Thyroid gland (tissue), 4 donors: ENCODE measurements around the gene ENGASE.

Source experiments
- POLR2A ChIP-seq, 2 donors: fragments of 450-650 bp; IDR thresholded peaks; one replicate each; pipeline ENCODE4 v1.6.1; 2017; ENCODE audit warnings: antibody characterized with exemption in 2 of 2, mild to moderate bottlenecking in 2 of 2, moderate library complexity in 1 of 2
- TF ChIP-seq, protein P1 (sequence below), 6 experiments: fragments of 200-600 bp in 3 of 6; fragments of 450-650 bp in 3 of 6; sonication (generic) in 3 of 6; IDR thresholded peaks; one replicate each; pipeline ENCODE4 v1.5.1; 2016 to 2019; ENCODE audit warnings: antibody characterized with exemption in 6 of 6, mild to moderate bottlenecking in 2 of 6, inconsistent platforms in 1 of 6, moderate library complexity in 1 of 6

DNA sequence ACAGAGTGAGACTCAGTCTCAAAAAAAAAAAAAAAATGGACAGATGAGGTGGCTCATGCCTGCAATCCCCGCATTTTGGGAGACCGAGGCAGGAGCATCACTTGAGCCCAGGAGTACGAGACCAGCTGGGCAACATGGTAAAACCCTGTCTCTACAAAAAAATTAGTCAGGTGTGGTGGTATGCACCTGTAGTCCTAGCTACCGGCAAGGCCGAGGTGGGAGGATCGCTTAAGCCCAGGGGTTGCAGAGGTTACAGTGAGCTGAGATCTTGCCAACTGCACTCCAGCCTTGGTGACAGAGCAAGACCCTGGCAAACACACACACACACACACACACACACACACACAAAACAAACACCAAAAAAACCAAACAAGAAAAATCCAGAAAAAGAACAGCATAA lies 7.7 kb upstream of the ENGASE start:
- TF ChIP-seq, protein P1, sequence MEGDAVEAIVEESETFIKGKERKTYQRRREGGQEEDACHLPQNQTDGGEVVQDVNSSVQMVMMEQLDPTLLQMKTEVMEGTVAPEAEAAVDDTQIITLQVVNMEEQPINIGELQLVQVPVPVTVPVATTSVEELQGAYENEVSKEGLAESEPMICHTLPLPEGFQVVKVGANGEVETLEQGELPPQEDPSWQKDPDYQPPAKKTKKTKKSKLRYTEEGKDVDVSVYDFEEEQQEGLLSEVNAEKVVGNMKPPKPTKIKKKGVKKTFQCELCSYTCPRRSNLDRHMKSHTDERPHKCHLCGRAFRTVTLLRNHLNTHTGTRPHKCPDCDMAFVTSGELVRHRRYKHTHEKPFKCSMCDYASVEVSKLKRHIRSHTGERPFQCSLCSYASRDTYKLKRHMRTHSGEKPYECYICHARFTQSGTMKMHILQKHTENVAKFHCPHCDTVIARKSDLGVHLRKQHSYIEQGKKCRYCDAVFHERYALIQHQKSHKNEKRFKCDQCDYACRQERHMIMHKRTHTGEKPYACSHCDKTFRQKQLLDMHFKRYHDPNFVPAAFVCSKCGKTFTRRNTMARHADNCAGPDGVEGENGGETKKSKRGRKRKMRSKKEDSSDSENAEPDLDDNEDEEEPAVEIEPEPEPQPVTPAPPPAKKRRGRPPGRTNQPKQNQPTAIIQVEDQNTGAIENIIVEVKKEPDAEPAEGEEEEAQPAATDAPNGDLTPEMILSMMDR (IDR thresholded peaks at IDR 0.05), result no peak
- TF ChIP-seq POLR2A (IDR thresholded peaks at IDR 0.05), result no peak
